GM23248 (cell line): Measurements from ENCODE around the gene CLTB. TPM values are rescaled to one million over a fixed set of nuclear protein-coding genes. Genes with fewer than 3 reads are reported as not detected.

ENCODE experiments used
- DNase-seq: peaks from one replicate; pipeline ENCODE4 v3.0.0-alpha.2; 2015
- H2AFZ ChIP-seq: fragments of 200-600 bp; sonication (generic); 2 replicates; pipeline ENCODE4 v1.6.1; 2016; ENCODE audit warnings: antibody characterized with exemption
- H3F3A ChIP-seq: fragments of 200-600 bp; sonication (generic); 2 replicates; pipeline ENCODE4 v1.6.1; 2016; ENCODE audit warnings: mild to moderate bottlenecking, antibody characterized with exemption, mixed run types; ENCODE audit not compliant: insufficient read depth
- H3K27ac ChIP-seq: fragments of 200-600 bp; sonication (generic); 2 replicates; pipeline ENCODE4 v1.5.1; 2016; ENCODE audit warnings: mild to moderate bottlenecking
- H3K27me3 ChIP-seq: fragments of 200-600 bp; sonication (generic); replicated peaks from 2 replicates; pipeline ENCODE4 v1.6.1; 2016; ENCODE audit warnings: mild to moderate bottlenecking; ENCODE audit not compliant: insufficient read depth
- H3K36me3 ChIP-seq: fragments of 200-600 bp; sonication (generic); 2 replicates; pipeline ENCODE4 v1.6.1; 2016; ENCODE audit warnings: low read depth, mild to moderate bottlenecking
- H3K4me1 ChIP-seq: fragments of 200-600 bp; sonication (generic); 2 replicates; pipeline ENCODE4 v1.6.1; 2016; ENCODE audit warnings: mild to moderate bottlenecking; ENCODE audit not compliant: insufficient read depth
- H3K4me2 ChIP-seq: fragments of 200-600 bp; sonication (generic); one replicate; pipeline ENCODE4 v1.6.1; 2016; ENCODE audit warnings: mild to moderate bottlenecking; ENCODE audit not compliant: unreplicated experiment
- H3K4me3 ChIP-seq: fragments of 200-600 bp; sonication (generic); 2 replicates; pipeline ENCODE4 v1.5.1; 2016; ENCODE audit warnings: mild to moderate bottlenecking
- H3K79me2 ChIP-seq: fragments of 200-600 bp; sonication (generic); 2 replicates; pipeline ENCODE4 v1.6.1; 2016; ENCODE audit warnings: mild to moderate bottlenecking; ENCODE audit not compliant: insufficient read depth
- H3K9ac ChIP-seq: fragments of 200-600 bp; sonication (generic); 2 replicates; pipeline ENCODE4 v1.6.1; 2016; ENCODE audit warnings: mild to moderate bottlenecking
- H3K9me2 ChIP-seq: fragments of 200-600 bp; sonication (generic); 2 replicates; pipeline ENCODE4 v1.6.1; 2016; ENCODE audit warnings: mixed run types, mild to moderate bottlenecking, moderate library complexity; ENCODE audit not compliant: insufficient read depth
- H3K9me3 ChIP-seq: fragments of 200-600 bp; sonication (generic); one replicate; pipeline ENCODE4 v1.6.1; 2017; ENCODE audit warnings: low read depth
- H4K20me1 ChIP-seq: fragments of 200-600 bp; sonication (generic); 2 replicates; pipeline ENCODE4 v1.6.0; 2016; ENCODE audit not compliant: insufficient read depth
- EZH2 ChIP-seq: fragments of 200-600 bp; sonication (generic); IDR thresholded peaks from 2 replicates; pipeline ENCODE4 v1.6.1; 2018; ENCODE audit warnings: antibody characterized with exemption, mild to moderate bottlenecking; ENCODE audit not compliant: insufficient read depth, poor library complexity, severe bottlenecking
- EZH2phosphoT487 ChIP-seq: fragments of 200-600 bp; sonication (generic); IDR thresholded peaks from 2 replicates; pipeline ENCODE4 v1.6.1; 2018; ENCODE audit warnings: antibody characterized with exemption, moderate library complexity, mild to moderate bottlenecking, low read depth; ENCODE audit not compliant: insufficient read depth
- WGBS, 2 experiments: methylation state at CpG; one replicate each; pipeline ENCODE4 v1.1.6; 2015 to 2017; ENCODE audit warnings: low lambda C conversion rate in 2 of 2, low coverage in 1 of 2; ENCODE audit errors: missing lambda C conversion rate in 2 of 2; 5-methylcytosine and 5-hydroxymethylcytosine counted together
- in situ Hi-C: fragments of 300-500 bp; cut with MboI; formaldehyde crosslinking; loops from 2 replicates; pipeline ENCODE4 v1.15.0; 2020
- microRNA counts: library from miRNA; unstranded; fragments of <30 nt; microRNA quantifications from one replicate; lab custom pipeline; 2016
- microRNA-seq: library from miRNA; unstranded; fragments of <30 nt; microRNA quantifications from one replicate; pipeline ENCODE4, GENCODE V29; 2016; ENCODE audit warnings: borderline number of aligned reads
- polyA plus RNA-seq: library from polyadenylated mRNA; unstranded; fragments of >200 nt; fragmentation: Nextera tagmentation; extraction: Ambion mirVana; gene quantifications from 2 replicates; pipeline ENCODE4 v1.2.1, GENCODE V29; 2016
- small RNA-seq: library from RNA; depleted of rRNA; stranded (forward); fragments of <200 nt; gene quantifications from one replicate; pipeline ENCODE3, GENCODE V24; 2014; ENCODE audit warnings: low read depth, low replicate concordance
- total RNA-seq: library from RNA; depleted of rRNA; stranded (reverse); fragments of >200 nt; shearing (Covaris generic); gene quantifications from 2 replicates; pipeline ENCODE4 v1.2.3, GENCODE V29; 2014; rRNA removed

Gene CLTB
- total and polyA plus RNA-seq, 2 experiments from 2014 or later: 128 to 130 TPM

DNA sequence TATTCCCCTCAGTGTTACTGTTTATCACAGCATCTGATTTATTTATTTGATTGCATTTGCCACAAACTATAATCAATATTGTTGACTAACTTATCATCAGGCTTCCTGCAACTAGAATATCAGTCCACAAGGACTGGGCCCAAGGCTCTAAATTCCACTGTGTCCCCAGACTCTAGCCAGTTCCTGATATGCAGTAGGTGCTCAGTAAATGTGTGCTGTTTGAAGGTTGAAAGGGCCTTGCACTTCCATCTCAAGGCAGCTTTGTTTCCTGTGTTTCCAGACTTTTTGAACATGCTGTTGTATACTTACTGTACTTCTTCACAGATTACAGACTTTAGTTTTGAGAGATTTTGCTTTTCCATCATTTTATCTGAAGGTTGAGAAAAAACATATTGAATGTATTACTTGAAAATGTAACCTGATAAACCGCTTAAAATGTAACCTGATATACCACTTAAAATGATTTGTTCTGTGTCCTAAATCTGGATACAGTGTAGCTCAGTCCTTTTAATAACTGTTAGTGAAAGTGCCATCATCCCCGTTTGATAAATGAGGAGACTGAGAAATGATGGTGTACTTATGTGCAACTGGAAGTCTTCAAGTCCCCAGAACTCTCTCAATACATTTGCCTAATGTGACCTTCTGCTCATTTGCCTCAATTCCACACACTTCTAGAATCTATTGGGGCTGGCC is 73.4 kb downstream of the CLTB start:
- Histone ChIP-seq H3K4me2 (no peak overlapping the region), H2AFZ (no peak overlapping the region), H3K9ac (no peak overlapping the region), H4K20me1 (no peaks in the 10 kb centered on the region), H3K4me3 (no peak overlapping the region), H3K9me3 (no peaks in the 10 kb centered on the region), H3K9me2 (no peaks in the 10 kb centered on the region), H3K27ac (no peak overlapping the region), H3F3A (peaks cover 36% of the 10 kb centered on the region), H3K4me1 (no peaks in the 10 kb centered on the region), H3K36me3 (peaks cover 34% of the 10 kb centered on the region), H3K79me2 (no peaks in the 10 kb centered on the region), H3K27me3 (no peaks in the 10 kb centered on the region)
- no peak for TF ChIP-seq EZH2phosphoT487
- no peak for TF ChIP-seq EZH2
- 47 to 56% methylated on average over 2 of the region's 2 CpGs for WGBS, 2 experiments
- no peak for DNase-seq
- in situ Hi-C loops: loop anchor here (25.0 kb wide), 1 partner anchor 606 kb away; no protein-coding TSS in a partner anchor

MicroRNAs within 50 kb of the gene (microRNA counts, 767-probe panel; counts per million panel counts)
- 447 counts per million, percentile 86 among the panel's probes with 10 or more counts for microRNA hsa-miR-1271-5p (lab: Ali Mortazavi, UCI)

Small RNA genes lying within 50 kb of the gene (microRNA-seq; reads per million reads assigned to microRNA genes)
- gene MIR1271: 12.8 reads per million, percentile 18 among the genes with 10 or more reads in this experiment

Small RNA genes lying within 50 kb of the gene (small RNA-seq; reads per million reads assigned to genes)
- not detected for gene AC010297.1
- not detected for gene MIR1271

Other genes starting within 250 kb of the CLTB start
- gene SIMC1, start 178.1 kb downstream of the CLTB start, total RNA-seq: 3.5 and 6.8 TPM in 2 replicates
- gene SIMC1, start 178.1 kb downstream of the CLTB start, polyA plus RNA-seq: 8.2 and 8.6 TPM in 2 replicates
- gene KIAA1191, start 54.8 kb downstream of the CLTB start, total RNA-seq: 110 and 114 TPM in 2 replicates
- 110 and 118 TPM in 2 replicates for gene KIAA1191, start 54.8 kb downstream of the CLTB start, polyA plus RNA-seq
- 8.3 and 8.9 TPM in 2 replicates for gene ARL10, start 51.1 kb downstream of the CLTB start, total RNA-seq
- gene ARL10, start 51.1 kb downstream of the CLTB start, polyA plus RNA-seq: 4.3 and 6.7 TPM in 2 replicates
- gene NOP16, start 27.9 kb downstream of the CLTB start, total RNA-seq: 13.3 and 15.2 TPM in 2 replicates
- 68.4 and 68.7 TPM in 2 replicates for gene NOP16, start 27.9 kb downstream of the CLTB start, polyA plus RNA-seq
- gene HIGD2A, start 27.8 kb downstream of the CLTB start, total RNA-seq: 33.8 and 72.1 TPM in 2 replicates
- gene HIGD2A, start 27.8 kb downstream of the CLTB start, polyA plus RNA-seq: 110 and 117 TPM in 2 replicates
- gene FAF2, start 31.8 kb upstream of the CLTB start, total RNA-seq: 41.0 and 45.0 TPM in 2 replicates
- gene FAF2, start 31.8 kb upstream of the CLTB start, polyA plus RNA-seq: 45.4 and 45.7 TPM in 2 replicates
- gene RNF44, start 120.9 kb upstream of the CLTB start, total RNA-seq: 2.9 and 3.9 TPM in 2 replicates
- gene RNF44, start 120.9 kb upstream of the CLTB start, polyA plus RNA-seq: 2.0 and 2.1 TPM in 2 replicates
- not detected in 2 replicates for gene CDHR2, start 132.8 kb upstream of the CLTB start, total RNA-seq
- not detected in 2 replicates for gene CDHR2, start 132.8 kb upstream of the CLTB start, polyA plus RNA-seq
- gene GPRIN1, start 193.6 kb upstream of the CLTB start, total RNA-seq: 4.3 and 4.8 TPM in 2 replicates
- gene GPRIN1, start 193.6 kb upstream of the CLTB start, polyA plus RNA-seq: 1.2 and 1.3 TPM in 2 replicates
- not detected in 2 replicates for gene SNCB, start 214.0 kb upstream of the CLTB start, total RNA-seq
- gene SNCB, start 214.0 kb upstream of the CLTB start, polyA plus RNA-seq: not detected in 2 replicates
- gene EIF4E1B, start 214.1 kb upstream of the CLTB start, total RNA-seq: not detected in 2 replicates
- not detected in 2 replicates for gene EIF4E1B, start 214.1 kb upstream of the CLTB start, polyA plus RNA-seq
- 41.2 and 42.2 TPM in 2 replicates for gene TSPAN17, start 230.9 kb upstream of the CLTB start, total RNA-seq
- 29.9 and 30.0 TPM in 2 replicates for gene TSPAN17, start 230.9 kb upstream of the CLTB start, polyA plus RNA-seq